WERI-Rb-1 (cell line): Measurements from ENCODE around the gene SPTAN1.
"Not testable (repeated sequence)": the region's sequence is repeated elsewhere in the genome, so short reads cannot be mapped to it uniquely, and the experiment has no call there.

Experiments
- DNase-seq: peaks from one replicate; pipeline ENCODE4 v3.0.0-alpha.2; 2020
- H3K27ac ChIP-seq: fragments of 250-450 bp; sonication (Bioruptor Pico); 2 replicates; pipeline ENCODE4 v1.5.1; 2020; ENCODE audit warnings: mild to moderate bottlenecking, moderate library complexity
- H3K27me3 ChIP-seq: fragments of 250-450 bp; sonication (Bioruptor Pico); 2 replicates; pipeline ENCODE4 v1.5.1; 2021; ENCODE audit warnings: mild to moderate bottlenecking, low read depth, moderate library complexity; ENCODE audit not compliant: insufficient read depth, severe bottlenecking
- H3K36me3 ChIP-seq: fragments of 250-450 bp; sonication (Bioruptor Pico); 2 replicates; pipeline ENCODE4 v1.5.1; 2020; ENCODE audit warnings: mild to moderate bottlenecking, moderate library complexity
- H3K4me3 ChIP-seq: 2 replicates; pipeline ENCODE4 v1.5.1; 2011; ENCODE audit warnings: low read depth, mild to moderate bottlenecking, control low read depth, low read length
- H3K9me3 ChIP-seq: fragments of 250-450 bp; sonication (Bioruptor Pico); 2 replicates; pipeline ENCODE4 v1.5.1; 2021; ENCODE audit warnings: mild to moderate bottlenecking, moderate library complexity; ENCODE audit not compliant: severe bottlenecking
- TF ChIP-seq, protein P1 (sequence below): IDR thresholded peaks from 2 replicates; pipeline ENCODE4 v1.5.1; 2011; ENCODE audit warnings: low read depth, mild to moderate bottlenecking, control low read depth, inconsistent platforms, low read length

Gene SPTAN1

DNA sequence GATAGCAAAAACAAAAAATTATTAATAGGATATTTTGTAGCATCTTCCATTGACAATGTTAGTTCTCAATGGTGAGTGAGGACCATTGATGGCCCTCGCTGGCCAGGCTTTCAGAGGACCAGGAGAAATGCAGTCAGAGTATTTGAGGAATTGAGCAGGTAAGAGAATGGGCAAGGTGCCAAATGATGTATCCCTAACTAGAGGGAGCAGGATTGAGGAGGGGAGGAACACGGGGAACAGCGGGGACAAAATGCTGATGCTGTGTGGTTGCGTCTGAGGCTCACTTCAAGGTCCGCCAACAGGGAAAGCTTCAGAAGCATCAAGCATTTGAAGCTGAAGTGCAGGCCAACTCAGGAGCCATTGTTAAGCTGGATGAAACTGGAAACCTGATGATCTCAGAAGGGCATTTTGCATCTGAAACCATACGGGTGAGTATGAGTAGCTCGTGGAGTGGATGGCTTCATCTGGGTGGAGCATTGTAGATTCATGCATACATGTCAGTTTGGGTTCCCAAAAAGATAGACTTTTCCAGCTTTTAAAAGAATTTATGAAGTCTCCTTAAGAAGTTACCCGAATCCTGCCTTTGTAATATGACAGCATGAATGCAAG is 16.2 kb downstream of the SPTAN1 start:
- H3K27ac ChIP-seq, result no peak overlapping the region
- TF ChIP-seq, protein P1, sequence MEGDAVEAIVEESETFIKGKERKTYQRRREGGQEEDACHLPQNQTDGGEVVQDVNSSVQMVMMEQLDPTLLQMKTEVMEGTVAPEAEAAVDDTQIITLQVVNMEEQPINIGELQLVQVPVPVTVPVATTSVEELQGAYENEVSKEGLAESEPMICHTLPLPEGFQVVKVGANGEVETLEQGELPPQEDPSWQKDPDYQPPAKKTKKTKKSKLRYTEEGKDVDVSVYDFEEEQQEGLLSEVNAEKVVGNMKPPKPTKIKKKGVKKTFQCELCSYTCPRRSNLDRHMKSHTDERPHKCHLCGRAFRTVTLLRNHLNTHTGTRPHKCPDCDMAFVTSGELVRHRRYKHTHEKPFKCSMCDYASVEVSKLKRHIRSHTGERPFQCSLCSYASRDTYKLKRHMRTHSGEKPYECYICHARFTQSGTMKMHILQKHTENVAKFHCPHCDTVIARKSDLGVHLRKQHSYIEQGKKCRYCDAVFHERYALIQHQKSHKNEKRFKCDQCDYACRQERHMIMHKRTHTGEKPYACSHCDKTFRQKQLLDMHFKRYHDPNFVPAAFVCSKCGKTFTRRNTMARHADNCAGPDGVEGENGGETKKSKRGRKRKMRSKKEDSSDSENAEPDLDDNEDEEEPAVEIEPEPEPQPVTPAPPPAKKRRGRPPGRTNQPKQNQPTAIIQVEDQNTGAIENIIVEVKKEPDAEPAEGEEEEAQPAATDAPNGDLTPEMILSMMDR, result no peak
- H3K9me3 ChIP-seq, result no peaks in the 10 kb centered on the region
- peaks cover 68% of the 10 kb centered on the region for H3K36me3 ChIP-seq
- H3K4me3 ChIP-seq, result no peak overlapping the region
- no peaks in the 10 kb centered on the region for H3K27me3 ChIP-seq
- no peak for DNase-seq

DNA sequence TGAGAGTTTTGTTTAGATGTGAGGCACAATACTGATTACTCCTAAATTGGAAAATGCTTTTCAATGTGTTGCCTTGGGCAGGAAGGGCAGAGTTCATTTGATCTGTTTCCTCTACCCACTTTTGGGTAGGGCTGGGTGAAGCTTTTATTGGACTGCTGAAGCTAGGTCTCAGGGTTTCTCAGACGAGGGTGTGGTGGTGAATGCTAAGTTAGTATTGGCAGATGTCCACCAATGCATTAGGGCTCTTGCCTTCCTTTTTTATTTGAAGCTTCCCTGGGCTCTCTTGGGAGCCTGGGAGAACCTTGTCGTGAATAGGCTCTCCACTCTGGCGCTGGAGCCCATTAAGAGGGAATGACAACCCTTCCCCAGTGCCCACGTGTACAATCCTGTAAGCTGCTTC is 23.1 kb downstream of the SPTAN1 start:
- Histone ChIP-seq H3K27me3 (no peaks in the 10 kb centered on the region), H3K27ac (no peak overlapping the region), H3K36me3 (peaks cover 93% of the 10 kb centered on the region), H3K9me3 (no peaks in the 10 kb centered on the region), H3K4me3 (no peak overlapping the region)
- DNase-seq, result no peak
- TF ChIP-seq, protein P1, result no peak

DNA sequence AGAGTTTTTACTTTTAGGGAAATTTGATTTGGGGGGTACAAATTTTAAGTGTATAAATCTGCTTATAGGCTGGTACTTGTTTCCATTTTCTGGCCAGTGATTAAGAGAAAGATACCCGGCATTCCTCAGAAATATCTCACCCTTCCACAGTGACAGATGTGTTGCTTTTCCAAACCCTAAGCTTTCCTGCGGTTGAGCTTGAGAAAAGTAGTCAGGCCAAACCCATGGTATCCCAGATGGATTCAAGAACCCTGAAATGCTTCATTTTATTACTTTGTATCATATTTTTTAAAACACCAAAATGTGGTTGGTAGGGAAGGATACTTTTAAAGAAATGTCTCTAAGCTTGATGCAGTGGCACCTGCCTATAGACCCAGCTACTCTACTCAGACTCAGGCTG is 23.5 kb downstream of the SPTAN1 start:
- no peak overlapping the region for H3K27ac ChIP-seq
- H3K27me3 ChIP-seq, result no peaks in the 10 kb centered on the region
- H3K4me3 ChIP-seq, result no peak overlapping the region
- no peak for DNase-seq
- H3K9me3 ChIP-seq, result no peaks in the 10 kb centered on the region
- H3K36me3 ChIP-seq, result peaks cover 93% of the 10 kb centered on the region
- TF ChIP-seq, protein P1, result no peak

DNA sequence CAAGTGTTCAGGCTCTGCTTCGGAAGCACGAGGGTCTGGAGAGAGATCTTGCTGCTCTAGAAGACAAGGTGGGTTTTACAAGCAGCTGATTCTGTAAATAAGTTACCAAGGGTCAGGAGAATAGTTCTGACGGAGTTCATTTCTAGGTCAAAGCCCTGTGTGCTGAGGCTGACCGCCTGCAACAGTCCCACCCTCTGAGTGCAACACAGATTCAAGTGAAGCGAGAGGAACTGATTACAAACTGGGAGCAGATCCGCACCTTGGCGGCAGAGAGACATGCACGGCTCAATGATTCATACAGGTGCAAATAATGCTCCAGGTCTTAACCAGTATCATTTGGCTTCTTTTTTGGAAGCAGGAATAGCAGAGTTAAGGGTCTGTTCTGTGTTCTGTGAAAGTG is 24.8 kb downstream of the SPTAN1 start:
- no peak overlapping the region for H3K27ac ChIP-seq
- H3K27me3 ChIP-seq, result no peaks in the 10 kb centered on the region
- H3K36me3 ChIP-seq, result peaks cover 96% of the 10 kb centered on the region
- no peak for DNase-seq
- no peaks in the 10 kb centered on the region for H3K9me3 ChIP-seq
- H3K4me3 ChIP-seq, result no peak overlapping the region
- TF ChIP-seq, protein P1, result no peak

DNA sequence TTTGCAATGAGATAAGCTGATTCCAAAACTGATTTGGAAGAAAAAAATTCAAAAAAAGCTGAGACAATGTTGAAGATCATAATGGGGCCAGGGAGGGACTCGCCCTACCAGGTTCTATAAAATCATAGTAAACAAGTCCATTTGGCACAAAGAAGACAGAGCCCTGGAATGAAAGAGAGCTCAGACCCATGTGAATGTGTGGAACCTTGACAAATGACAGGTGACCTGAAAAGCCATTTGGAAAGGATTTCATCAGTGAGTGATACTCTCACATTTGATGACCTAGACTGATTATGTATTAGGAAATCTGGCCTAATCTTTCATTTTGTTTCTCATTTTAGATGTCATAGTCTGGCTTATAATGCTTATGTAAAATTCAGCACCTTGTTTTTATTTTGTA is 26.8 kb downstream of the SPTAN1 start:
- H3K4me3 ChIP-seq, result no peak overlapping the region
- TF ChIP-seq, protein P1, result no peak
- H3K27me3 ChIP-seq, result no peaks in the 10 kb centered on the region
- no peaks in the 10 kb centered on the region for H3K9me3 ChIP-seq
- H3K27ac ChIP-seq, result no peak overlapping the region
- no peak for DNase-seq
- peaks cover 98% of the 10 kb centered on the region for H3K36me3 ChIP-seq

DNA sequence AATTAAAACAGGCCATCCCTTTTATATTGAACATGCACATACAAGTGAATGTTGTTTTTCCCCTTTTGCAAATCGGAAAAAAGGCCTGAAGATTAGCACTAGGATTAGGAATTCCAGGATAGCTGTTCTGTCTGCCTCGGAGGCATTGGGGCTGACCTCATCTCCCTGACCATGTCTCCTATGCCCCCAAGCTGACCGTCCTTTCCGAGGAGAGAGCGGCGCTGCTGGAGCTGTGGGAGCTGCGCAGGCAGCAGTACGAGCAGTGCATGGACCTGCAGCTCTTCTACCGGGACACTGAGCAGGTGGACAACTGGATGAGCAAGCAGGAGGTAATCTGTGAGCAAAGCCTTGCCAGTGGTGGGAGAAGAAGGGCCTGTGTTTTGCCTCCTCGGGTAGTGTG is 28.3 kb downstream of the SPTAN1 start:
- Histone ChIP-seq H3K27me3 (no peaks in the 10 kb centered on the region), H3K27ac (no peak overlapping the region), H3K4me3 (no peak overlapping the region), H3K9me3 (no peaks in the 10 kb centered on the region), H3K36me3 (peaks cover 99% of the 10 kb centered on the region)
- no peak for DNase-seq
- TF ChIP-seq, protein P1, result no peak

DNA sequence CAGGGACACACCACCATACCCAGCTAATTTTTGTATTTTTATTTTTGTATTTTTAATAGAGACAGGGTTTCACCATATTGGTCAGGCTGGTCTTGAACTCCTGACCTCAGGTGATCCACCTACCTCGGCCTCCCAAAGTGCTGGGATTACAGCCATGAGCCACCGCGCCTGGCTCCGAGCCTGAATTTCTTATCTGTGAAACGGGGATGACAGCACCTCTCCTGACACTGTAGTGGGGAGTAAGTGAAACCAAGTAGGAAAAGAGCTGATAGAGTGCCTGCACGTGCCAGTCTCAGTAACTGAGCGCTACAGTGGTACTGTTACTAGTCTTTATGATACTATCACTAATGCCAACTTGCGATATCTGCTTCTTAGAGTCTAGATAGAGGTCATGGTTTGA is 32.8 kb downstream of the SPTAN1 start:
- not testable (repeated sequence) for DNase-seq, H3K4me3 ChIP-seq, H3K27ac ChIP-seq, H3K9me3 ChIP-seq, H3K27me3 ChIP-seq
- H3K36me3 ChIP-seq, result peaks cover 96% of the 10 kb centered on the region

DNA sequence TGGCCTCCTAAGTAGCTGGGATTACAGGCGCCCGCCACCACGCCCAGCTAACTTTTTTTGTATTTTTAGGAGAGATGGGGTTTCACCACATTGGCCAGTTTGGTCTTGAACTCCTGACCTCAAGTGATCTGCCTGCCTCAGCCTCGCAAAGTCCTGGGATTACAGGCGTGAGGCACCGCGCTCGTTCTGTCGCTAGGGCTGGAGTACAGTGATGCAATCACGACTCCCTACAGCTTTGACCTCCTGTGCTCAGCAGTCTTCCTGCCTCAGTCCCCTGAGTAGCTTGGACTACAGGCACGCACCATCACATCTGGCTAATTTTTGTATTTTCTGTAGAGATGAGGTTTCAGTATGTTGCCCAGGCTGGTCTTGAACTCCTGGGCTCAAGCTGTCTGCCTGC is 34.5 kb downstream of the SPTAN1 start:
- H3K27ac ChIP-seq, H3K27me3 ChIP-seq, H3K4me3 ChIP-seq, DNase-seq, H3K9me3 ChIP-seq: not testable (repeated sequence)
- H3K36me3 ChIP-seq, result peaks cover 96% of the 10 kb centered on the region
